AG08396 (cell line): Measurements from ENCODE around the gene LDLRAD4.

Experiments
- DNase-seq: peaks from one replicate; pipeline ENCODE4 v3.0.0; 2012; ENCODE audit warnings: low spot score, mixed read lengths

The LDLRAD4 gene

DNA sequence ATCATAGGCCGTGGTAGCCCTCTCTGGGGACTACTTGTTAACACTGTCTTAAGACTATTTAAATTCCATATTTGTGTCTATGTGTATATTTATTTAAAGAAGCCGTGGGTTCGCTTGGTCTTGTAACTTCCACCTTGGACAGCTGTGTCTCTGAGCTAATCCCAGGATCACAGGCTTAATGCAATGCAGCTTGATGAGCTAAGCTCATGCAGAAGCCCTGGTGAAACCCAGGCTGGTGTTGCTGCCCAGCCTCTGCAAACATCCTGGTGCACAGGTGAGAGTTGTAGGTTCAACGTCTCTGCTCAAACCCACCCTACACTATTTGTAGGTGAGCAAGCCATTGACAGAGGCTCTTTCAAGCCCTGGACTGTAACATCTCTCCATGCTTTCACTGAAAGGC is 296.0 kb downstream of the LDLRAD4 start:
- DNase-seq: no peak

- DNase-seq: no peak
Observed at GRCh38 chr18:13516855-13517254, 298.3 kb downstream of the LDLRAD4 start.

DNA sequence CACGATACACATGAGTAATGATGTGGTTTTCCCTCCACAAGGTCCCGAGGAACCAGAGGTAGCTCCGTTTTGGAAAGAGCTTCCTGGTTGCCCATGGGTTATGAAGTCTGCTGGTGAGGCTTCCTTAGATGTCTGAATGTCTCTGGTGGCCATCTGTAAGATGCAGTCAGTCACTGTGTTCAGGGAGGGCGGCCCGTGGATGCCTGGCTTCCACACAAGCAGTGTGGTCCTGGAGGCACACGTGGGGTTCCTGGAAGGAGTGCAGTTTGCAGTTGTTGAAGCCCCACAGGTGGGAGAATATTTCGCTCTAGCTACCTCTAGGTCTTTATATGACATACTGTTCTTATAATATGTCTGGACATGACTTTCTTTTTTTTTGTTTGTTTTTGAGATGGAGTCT is 298.8 kb downstream of the LDLRAD4 start:
- no peak for DNase-seq

- no peak for DNase-seq
Observed at GRCh38 chr18:13518382-13518781, 299.8 kb downstream of the LDLRAD4 start.

GRCh38 chr18:13520306-13520705 is 301.7 kb downstream of the LDLRAD4 start:
- no peak for DNase-seq

DNA sequence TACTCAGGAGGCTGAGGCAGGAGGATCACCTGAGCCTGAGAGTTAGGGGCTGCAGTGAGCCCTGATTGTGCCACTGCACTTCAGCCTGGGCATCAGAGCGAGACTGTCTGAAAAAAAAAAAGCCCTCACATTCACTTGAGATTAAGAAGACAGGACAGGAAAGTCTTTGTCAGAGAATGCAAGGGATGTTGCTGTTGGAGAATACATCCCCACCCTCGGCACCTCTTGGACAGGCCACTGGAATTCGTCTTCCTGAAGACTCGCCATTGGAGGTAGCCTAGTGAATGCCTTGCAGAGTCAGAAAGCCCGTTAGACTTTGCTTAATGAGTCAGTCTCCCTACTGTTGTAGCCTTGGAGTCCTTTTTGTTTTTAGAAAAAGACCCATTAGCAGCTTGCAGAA is 302.2 kb downstream of the LDLRAD4 start:
- no peak for DNase-seq

GRCh38 chr18:13521418-13521817 is 302.9 kb downstream of the LDLRAD4 start:
- DNase-seq: no peak

- DNase-seq: no peak
Observed at GRCh38 chr18:13522256-13522655, 303.7 kb downstream of the LDLRAD4 start.

GRCh38 chr18:13522861-13523660 is 304.5 kb downstream of the LDLRAD4 start:
- DNase-seq: no peak

GRCh38 chr18:13524054-13524453 is 305.5 kb downstream of the LDLRAD4 start:
- DNase-seq: no peak

DNA sequence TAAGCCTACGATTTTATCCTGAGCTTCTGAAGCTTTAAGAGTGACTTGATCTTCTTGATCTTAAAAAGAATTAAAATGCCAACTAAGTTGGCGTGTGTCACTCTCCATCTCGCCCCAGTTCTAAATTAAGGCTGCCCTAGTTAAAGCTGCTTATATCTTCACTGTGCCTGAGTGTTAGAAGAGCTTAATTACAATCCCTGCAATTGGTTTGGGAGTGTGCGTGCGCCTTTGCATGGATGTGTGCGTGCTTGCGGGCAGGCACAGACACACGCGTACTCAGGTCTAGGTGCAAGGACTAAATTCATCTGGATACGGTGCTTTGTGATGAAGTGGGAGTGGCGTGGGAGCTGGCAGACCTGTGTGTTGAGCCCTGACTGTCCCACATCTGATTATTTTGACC is 306.3 kb downstream of the LDLRAD4 start:
- no peak for DNase-seq

- no peak for DNase-seq
Observed at GRCh38 chr18:13525381-13526029, 306.9 kb downstream of the LDLRAD4 start.

GRCh38 chr18:13526519-13526918 is 308.0 kb downstream of the LDLRAD4 start:
- DNase-seq: no peak

GRCh38 chr18:13527256-13527655 is 308.7 kb downstream of the LDLRAD4 start:
- no peak for DNase-seq

- no peak for DNase-seq
Observed at GRCh38 chr18:13527730-13528129, 309.2 kb downstream of the LDLRAD4 start.

GRCh38 chr18:13528739-13529392 is 310.3 kb downstream of the LDLRAD4 start:
- DNase-seq: no peak

DNA sequence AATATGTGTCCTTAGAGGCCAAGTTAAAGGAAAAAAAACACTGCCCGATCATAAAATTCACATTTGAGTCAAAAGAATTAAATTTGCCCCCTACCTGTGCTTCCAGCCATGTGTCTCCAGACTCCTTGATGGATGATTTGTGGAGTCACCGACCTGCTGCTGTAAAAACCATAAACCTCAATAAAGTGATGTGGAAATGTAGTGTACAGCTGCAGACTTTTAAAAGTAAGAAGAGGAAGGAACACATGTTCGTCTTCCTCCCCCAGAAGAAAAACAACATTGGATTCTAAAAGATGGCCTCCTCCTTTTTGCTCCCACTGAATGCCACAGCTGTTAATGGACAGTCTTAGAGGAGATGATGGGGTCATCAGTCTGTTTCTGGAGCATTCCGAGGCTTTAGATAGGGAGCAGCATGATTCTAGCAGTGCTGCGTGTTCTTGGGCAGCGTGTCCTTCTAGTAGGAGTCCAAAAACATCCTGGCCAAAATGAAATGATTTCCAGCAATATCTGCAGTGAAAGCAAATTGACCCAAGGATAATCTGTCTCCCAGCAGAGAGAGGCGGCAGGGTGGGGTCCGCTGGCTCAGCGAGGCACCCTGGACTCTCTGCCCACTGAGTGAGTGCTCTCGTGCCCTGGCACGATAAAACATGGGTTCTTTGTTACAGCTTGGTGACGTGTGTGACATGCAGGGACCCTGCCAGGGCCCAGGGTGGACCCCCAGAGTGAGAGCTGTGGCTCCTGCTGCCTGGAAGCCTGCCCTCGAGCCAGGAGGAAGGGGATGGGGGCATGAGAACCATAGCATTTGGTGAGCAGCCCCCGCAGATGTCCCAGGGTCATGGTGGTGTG is 311.7 kb downstream of the LDLRAD4 start:
- no peak for DNase-seq

DNA sequence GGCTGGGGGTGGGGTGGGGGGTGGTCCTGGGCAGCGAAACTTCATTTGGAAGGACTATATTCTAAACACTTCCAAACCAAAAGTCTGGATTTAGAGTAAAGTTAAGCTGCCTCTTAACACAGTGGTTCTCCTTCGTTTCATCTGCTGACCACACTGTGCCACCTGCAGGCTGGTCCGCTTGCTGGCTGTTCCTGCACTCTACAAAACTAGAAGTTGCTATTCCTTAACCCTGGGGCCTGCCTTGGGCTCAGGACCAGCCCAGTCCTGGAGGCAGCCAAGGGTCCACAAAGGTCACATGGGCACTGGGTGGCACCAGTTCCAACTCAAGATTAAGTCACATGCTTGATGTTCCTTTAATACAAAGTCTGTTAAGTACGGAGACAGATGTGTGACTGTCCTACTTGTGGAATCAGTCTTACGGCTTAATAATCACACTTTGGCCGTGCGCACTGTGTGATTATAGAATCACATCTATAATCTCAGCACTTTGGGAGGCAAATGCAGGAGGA is 312.4 kb downstream of the LDLRAD4 start:
- DNase-seq: peak; percentile 25

- DNase-seq: no peak
Observed at GRCh38 chr18:13531681-13532325, 313.2 kb downstream of the LDLRAD4 start.

- DNase-seq: no peak
Observed at GRCh38 chr18:13532406-13533075, 314.0 kb downstream of the LDLRAD4 start.

DNA sequence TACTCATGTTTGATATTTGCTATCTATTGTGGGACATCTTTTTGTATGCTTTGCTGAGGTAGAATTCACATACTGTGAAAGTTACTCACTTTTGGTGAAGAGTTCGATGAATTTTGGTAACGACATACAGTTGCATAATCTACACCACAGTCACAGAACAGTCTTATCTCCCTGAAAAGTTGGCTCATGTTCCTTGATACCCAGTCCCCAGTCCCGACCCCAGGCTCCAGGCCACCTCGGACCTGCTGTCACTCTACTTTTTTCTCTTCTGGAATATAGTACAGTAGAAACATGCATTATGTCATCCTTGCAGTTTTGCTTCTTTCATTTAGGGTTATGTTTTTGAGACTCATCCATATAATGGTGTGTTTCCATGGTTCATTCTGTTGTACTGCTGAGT is 316.1 kb downstream of the LDLRAD4 start:
- DNase-seq: no peak
